Kidney capillary endothelial cell (primary cell): ENCODE data around the gene OR4D2.
A peak's percentile ranks its signal among the peaks of the same experiment; 100 is the strongest.

Experiments
- DNase-seq: peaks from one replicate; pipeline ENCODE4 v3.0.0-alpha.2; 2018; ENCODE audit warnings: low spot score

Gene OR4D2

DNA sequence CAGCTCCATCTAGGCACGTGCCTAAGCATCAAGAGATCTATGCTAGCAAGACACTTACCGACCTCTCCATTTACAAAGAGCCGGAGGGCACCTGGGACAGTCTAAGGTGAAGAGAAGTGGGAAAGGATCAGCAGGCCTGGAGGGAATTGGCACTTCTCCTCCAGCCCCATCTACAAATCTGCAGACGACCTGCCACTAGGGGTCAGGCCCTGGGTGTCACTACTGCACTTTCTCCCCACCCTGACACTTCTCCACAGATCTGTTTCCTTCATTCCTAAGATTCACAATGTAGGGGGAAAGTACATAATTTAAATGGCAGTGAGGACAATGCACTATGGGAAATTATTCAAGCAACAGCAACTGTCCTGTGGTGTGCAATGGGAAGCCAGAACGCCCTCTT, 44.1 kb downstream of the OR4D2 start:
- DNase-seq = no peak

GRCh38 chr17:58215685-58216084, 48.9 kb downstream of the OR4D2 start:
- DNase-seq = no peak

DNA sequence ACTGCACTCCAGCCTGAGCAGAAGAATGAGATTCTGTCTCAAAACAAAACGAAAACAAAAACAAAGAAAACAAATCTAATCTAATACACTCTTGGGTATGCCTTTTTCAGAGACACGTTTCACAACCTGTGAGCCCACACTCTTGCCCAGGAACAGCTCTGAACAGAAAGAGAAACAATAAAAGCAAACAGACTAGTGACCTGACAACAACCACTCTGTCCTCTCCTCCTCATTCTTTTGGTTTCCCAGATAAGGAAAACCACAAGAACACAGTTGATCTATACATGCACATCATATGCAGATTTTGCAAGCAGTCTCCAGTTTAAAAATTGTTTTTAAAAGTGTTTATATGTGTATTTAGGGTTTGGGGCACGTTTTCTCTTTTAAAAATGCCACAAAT, 51.0 kb downstream of the OR4D2 start:
- no peak for DNase-seq

DNA sequence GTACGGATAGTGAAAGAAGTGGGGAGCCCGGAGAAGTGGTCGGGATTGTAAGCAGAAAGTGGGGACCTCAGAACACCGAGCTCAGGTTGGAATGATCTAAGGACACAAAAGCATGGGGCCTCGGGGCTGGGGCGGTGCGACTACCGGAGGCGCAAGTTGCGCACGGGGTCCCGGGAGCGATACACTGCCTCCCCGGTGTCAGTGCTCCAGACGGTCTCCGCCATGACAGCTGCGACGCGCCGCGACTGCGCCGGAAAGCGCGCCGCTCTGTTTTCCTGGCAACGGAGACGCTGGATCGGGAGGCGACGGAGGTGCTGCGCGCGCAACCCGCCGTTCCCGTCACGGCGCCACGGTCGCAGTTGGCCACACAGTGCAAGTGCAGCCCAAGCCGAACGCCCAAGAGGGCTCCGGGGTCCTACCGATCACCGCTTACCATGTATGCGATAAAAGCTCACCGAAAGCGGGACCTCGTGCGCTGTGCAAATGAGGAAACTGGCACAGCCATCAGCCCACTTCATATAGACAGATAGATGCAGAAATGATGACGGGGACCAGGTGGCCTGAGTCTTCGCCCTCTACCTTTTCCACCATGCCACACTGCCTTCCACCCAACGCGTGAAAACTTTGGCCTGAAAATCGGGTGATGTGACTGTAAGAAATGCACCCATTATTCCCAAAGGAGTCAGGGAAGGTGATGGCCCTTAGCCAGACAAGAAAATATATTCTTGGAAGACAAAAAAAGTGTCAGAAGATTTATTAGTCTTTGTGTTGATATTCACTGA, 52.4 kb downstream of the OR4D2 start, which contains the start of gene MKS1:
Gene MKS1 (minus strand): TSS at position 249 of the 782 bp plus-strand sequence. CDS start 25 bp downstream, at position 224.
- peak; percentile 93 for DNase-seq

DNA sequence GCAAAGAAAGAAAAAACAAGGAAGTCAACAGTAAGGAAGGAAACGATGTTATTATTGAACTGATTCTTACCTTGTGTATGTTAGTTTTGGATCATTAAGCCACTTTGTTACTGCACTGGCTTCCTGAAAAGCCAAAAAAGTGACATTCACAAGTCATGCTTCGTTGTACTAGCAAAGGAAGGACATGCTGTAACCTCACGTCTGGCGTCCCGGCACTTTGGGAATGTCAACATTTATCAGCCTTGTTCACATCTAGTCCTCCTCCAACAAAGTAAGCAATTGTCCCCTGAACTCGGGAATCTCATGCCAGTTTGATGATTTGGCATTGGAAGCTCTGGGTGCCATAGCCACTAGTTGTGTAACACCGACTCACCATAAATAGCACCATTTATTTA, 53.0 kb downstream of the OR4D2 start:
- no peak for DNase-seq
